Measurements from ENCODE around the gene FAM83G. TPM values are rescaled to one million over a fixed set of nuclear protein-coding genes. Genes with fewer than 3 reads are reported as not detected.
"Not testable (repeated sequence)": the region's sequence is repeated elsewhere in the genome, so short reads cannot be mapped to it uniquely, and the experiment has no call there.

The FAM83G gene
- total RNA-seq, 1 experiment from 2014 or later: 38.7 TPM

GRCh38 chr17:19036186-19036585 is 31.6 kb upstream of the FAM83G start:
- H3K27me3 Mint-ChIP-seq (ENCODE audit: low read depth); H3K23me2 ChIP-seq (ENCODE audit: insufficient read length, low read depth, low read length, poor library complexity, severe bottlenecking); H3K56ac ChIP-seq (ENCODE audit: insufficient read length, low read depth, low read length); H2BK15ac ChIP-seq (ENCODE audit: low read depth, low read length); H3K14ac ChIP-seq (ENCODE audit: insufficient read depth, low read length); H2BK12ac ChIP-seq (ENCODE audit: insufficient read length, low read depth, low read length); H3K9me3 ChIP-seq (ENCODE audit: control insufficient read depth, low read depth, low read length); H3K4me1 ChIP-seq (ENCODE audit: insufficient read depth, low read length); H3K4me1 Mint-ChIP-seq; H4K8ac ChIP-seq (replicated peaks; ENCODE audit: insufficient read length, low read depth, low read length); H3K27me3 ChIP-seq (ENCODE audit: insufficient read depth, low read length); DNase-seq; H4K5ac ChIP-seq (ENCODE audit: insufficient read length, low read depth, low read length); H3K4ac ChIP-seq (ENCODE audit: low read depth, low read length); H3K18ac ChIP-seq (ENCODE audit: insufficient read length, low read depth, low read length); H2AK5ac ChIP-seq (ENCODE audit: insufficient read length, low read length); H3K9ac ChIP-seq (ENCODE audit: extremely low read depth, insufficient read length, low read length); H2BK20ac ChIP-seq (ENCODE audit: low read depth, low read length, poor library complexity, severe bottlenecking); H2AFZ ChIP-seq (ENCODE audit: low read length); H3K4me3 Mint-ChIP-seq; H4K91ac ChIP-seq (ENCODE audit: insufficient read length, low read depth, low read length); H2BK5ac ChIP-seq (ENCODE audit: insufficient read length, low read length); H3K36me3 Mint-ChIP-seq (ENCODE audit: insufficient read depth in 1 of 3, low read depth in 3 of 3); H3K27ac ChIP-seq (ENCODE audit: insufficient read length, low read depth, low read length); H3K4me2 ChIP-seq (ENCODE audit: insufficient read depth, insufficient read length, low read length); H3K27ac Mint-ChIP-seq; H3T11ph ChIP-seq (ENCODE audit: low read length); H3K79me2 ChIP-seq (ENCODE audit: insufficient read depth, low read length); H3K23ac ChIP-seq (ENCODE audit: insufficient read length, low read depth, low read length); H3K9me3 Mint-ChIP-seq; H4K20me1 ChIP-seq (ENCODE audit: control insufficient read depth, insufficient read depth, insufficient read length); H3K79me1 ChIP-seq (ENCODE audit: insufficient read depth, low read depth, low read length, poor library complexity, severe bottlenecking); H2BK120ac ChIP-seq (ENCODE audit: low read depth, low read length, poor library complexity, severe bottlenecking): not testable (repeated sequence)
- WGBS (ENCODE audit: extremely low coverage, insufficient read length, low lambda C conversion rate): no CpG with 5 or more reads among the region's 6 CpGs

DNA sequence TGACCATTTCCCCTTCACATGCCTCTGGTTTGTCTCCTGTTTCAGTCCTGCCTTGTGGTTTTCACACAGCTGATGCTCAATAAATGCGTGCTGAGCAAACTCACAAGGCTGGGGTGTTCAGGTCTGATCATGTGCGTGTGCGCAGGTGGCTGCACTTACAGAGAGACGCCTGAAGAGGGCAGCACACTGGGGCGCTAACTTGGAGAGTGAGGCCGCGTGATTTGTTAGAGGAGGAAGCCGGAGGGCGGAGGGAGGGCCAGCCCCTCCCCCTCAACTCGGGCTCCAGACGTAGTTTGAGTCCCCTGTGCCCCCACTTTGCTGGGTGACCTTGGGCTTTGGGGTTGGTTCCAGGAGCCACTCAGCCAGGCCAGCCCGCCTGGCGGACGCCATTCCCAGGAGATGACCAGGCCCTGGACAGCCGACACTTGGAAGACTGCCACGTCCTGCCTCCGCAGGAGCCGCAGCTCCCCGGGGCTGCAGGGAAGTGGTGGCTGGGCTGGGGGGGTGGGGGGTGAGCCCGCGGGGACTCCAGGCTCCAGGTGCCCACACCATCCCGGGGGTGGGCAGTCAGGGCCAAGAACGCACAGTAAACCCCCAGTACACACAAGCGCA is 27.9 kb upstream of the FAM83G start:
- H4K8ac ChIP-seq (replicated peaks; ENCODE audit: insufficient read length, low read depth, low read length); H2BK120ac ChIP-seq (ENCODE audit: low read depth, low read length, poor library complexity, severe bottlenecking); DNase-seq; H2BK15ac ChIP-seq (ENCODE audit: low read depth, low read length); H2AFZ ChIP-seq (ENCODE audit: low read length); H4K5ac ChIP-seq (ENCODE audit: insufficient read length, low read depth, low read length); H3K56ac ChIP-seq (ENCODE audit: insufficient read length, low read depth, low read length); H3K4me1 ChIP-seq (ENCODE audit: insufficient read depth, low read length); H4K91ac ChIP-seq (ENCODE audit: insufficient read length, low read depth, low read length); H3T11ph ChIP-seq (ENCODE audit: low read length); H3K4ac ChIP-seq (ENCODE audit: low read depth, low read length); H3K18ac ChIP-seq (ENCODE audit: insufficient read length, low read depth, low read length); H3K9me3 ChIP-seq (ENCODE audit: control insufficient read depth, low read depth, low read length); H3K14ac ChIP-seq (ENCODE audit: insufficient read depth, low read length); H2BK5ac ChIP-seq (ENCODE audit: insufficient read length, low read length); H3K79me2 ChIP-seq (ENCODE audit: insufficient read depth, low read length); H3K27ac Mint-ChIP-seq; H2BK12ac ChIP-seq (ENCODE audit: insufficient read length, low read depth, low read length); H3K9ac ChIP-seq (ENCODE audit: extremely low read depth, insufficient read length, low read length); H3K36me3 Mint-ChIP-seq (ENCODE audit: insufficient read depth in 1 of 3, low read depth in 3 of 3); H3K4me3 Mint-ChIP-seq; H3K27ac ChIP-seq (ENCODE audit: insufficient read length, low read depth, low read length); H3K23ac ChIP-seq (ENCODE audit: insufficient read length, low read depth, low read length); H2AK5ac ChIP-seq (ENCODE audit: insufficient read length, low read length); H3K27me3 ChIP-seq (ENCODE audit: insufficient read depth, low read length); H3K4me1 Mint-ChIP-seq; H3K23me2 ChIP-seq (ENCODE audit: insufficient read length, low read depth, low read length, poor library complexity, severe bottlenecking); H3K9me3 Mint-ChIP-seq; H3K27me3 Mint-ChIP-seq (ENCODE audit: low read depth); H2BK20ac ChIP-seq (ENCODE audit: low read depth, low read length, poor library complexity, severe bottlenecking); H4K20me1 ChIP-seq (ENCODE audit: control insufficient read depth, insufficient read depth, insufficient read length); H3K79me1 ChIP-seq (ENCODE audit: insufficient read depth, low read depth, low read length, poor library complexity, severe bottlenecking); H3K4me2 ChIP-seq (ENCODE audit: insufficient read depth, insufficient read length, low read length): not testable (repeated sequence)
- WGBS (ENCODE audit: extremely low coverage, insufficient read length, low lambda C conversion rate): no CpG with 5 or more reads among the region's 24 CpGs
